Liver (tissue), 3 donors: ENCODE results near the gene MAGI1.

Experiments used
- CTCF ChIP-seq: fragments of 150-350 bp; IDR thresholded peaks from 2 replicates; pipeline ENCODE4 v1.5.1; 2017; ENCODE audit warnings: improper control_type of control experiment, low read depth, low read length; ENCODE audit not compliant: missing input control
- HNF4A ChIP-seq, 2 donors: conservative IDR thresholded peaks; 2 replicates each; pipeline ENCODE4 v1.6.1; 2016; ENCODE audit warnings: antibody characterized with exemption in 2 of 2, mild to moderate bottlenecking in 2 of 2
- JUND ChIP-seq, 2 donors: IDR thresholded peaks; 2 replicates each; pipeline ENCODE4 v1.6.1; 2016; ENCODE audit warnings: antibody characterized with exemption in 2 of 2
- MAX ChIP-seq: IDR thresholded peaks from 2 replicates; pipeline ENCODE4 v1.6.1; 2016; ENCODE audit warnings: antibody characterized with exemption
- RAD21 ChIP-seq, 2 donors: IDR thresholded peaks; 2 replicates each; pipeline ENCODE4 v1.6.1; 2016; ENCODE audit warnings: antibody characterized with exemption in 2 of 2, mild to moderate bottlenecking in 2 of 2
- REST ChIP-seq: IDR thresholded peaks from 2 replicates; pipeline ENCODE4 v1.6.1; 2016; ENCODE audit warnings: antibody characterized with exemption, mild to moderate bottlenecking
- YY1 ChIP-seq: IDR thresholded peaks from 2 replicates; pipeline ENCODE4 v1.6.1; 2016; ENCODE audit warnings: antibody characterized with exemption, mild to moderate bottlenecking
- donor health status: healthy.
- donor health status: healthy.

GRCh38 chr3:65678516-65678915 is 360.2 kb downstream of the MAGI1 start:
- TF ChIP-seq HNF4A (conservative IDR thresholded peaks at IDR 0.05) (no peak), JUND (IDR thresholded peaks at IDR 0.05) (no peak), CTCF (no peak), MAX (no peak), REST (no peak), YY1 (no peak), RAD21 (IDR thresholded peaks at IDR 0.05) (no peak)
